RWPE2 (cell line): ENCODE results near the gene DGKK.

ENCODE experiments used
- ATAC-seq: fragments of 200-7000 bp; cut with Tn5 transposase; 3 replicates; pipeline ENCODE4 v1.9.1; 2021; ENCODE audit warnings: low read depth
- DNase-seq: peaks from one replicate; pipeline ENCODE4 v3.0.0-alpha.2; 2020; ENCODE audit warnings: low spot score
- H3K27ac ChIP-seq: fragments of 450-650 bp; 2 replicates; pipeline ENCODE4 v1.5.1; 2017; ENCODE audit warnings: mild to moderate bottlenecking; ENCODE audit not compliant: poor library complexity, severe bottlenecking
- H3K27me3 ChIP-seq: fragments of 250-450 bp; sonication (Bioruptor Pico); 2 replicates; pipeline ENCODE4 v1.5.1; 2021; ENCODE audit warnings: mild to moderate bottlenecking, moderate library complexity; ENCODE audit not compliant: insufficient read depth, poor library complexity, severe bottlenecking
- H3K36me3 ChIP-seq: fragments of 250-450 bp; sonication (Bioruptor Pico); 2 replicates; pipeline ENCODE4 v1.5.1; 2020; ENCODE audit warnings: low read depth, mild to moderate bottlenecking, moderate library complexity
- H3K4me1 ChIP-seq: fragments of 250-450 bp; sonication (Bioruptor Pico); 2 replicates; pipeline ENCODE4 v1.5.1; 2021; ENCODE audit warnings: mild to moderate bottlenecking, moderate library complexity; ENCODE audit not compliant: insufficient read depth, poor library complexity, severe bottlenecking
- H3K4me3 ChIP-seq: fragments of 250-450 bp; sonication (Bioruptor Pico); 2 replicates; pipeline ENCODE4 v1.5.1; 2021; ENCODE audit warnings: mild to moderate bottlenecking, moderate library complexity; ENCODE audit not compliant: severe bottlenecking
- H3K9me3 ChIP-seq: fragments of 250-450 bp; sonication (Bioruptor Pico); 2 replicates; pipeline ENCODE4 v1.5.1; 2021; ENCODE audit warnings: mild to moderate bottlenecking, moderate library complexity; ENCODE audit not compliant: severe bottlenecking
- CTCF ChIP-seq: fragments of 450-650 bp; IDR thresholded peaks from one replicate; pipeline ENCODE4 v1.5.1; 2017; ENCODE audit warnings: mild to moderate bottlenecking, moderate library complexity; ENCODE audit not compliant: poor library complexity, severe bottlenecking

DGKK gene

GRCh38 chrX:50469206-50469605 is 1.4 kb downstream of the DGKK start:
- no peak overlapping the region for H3K4me3 ChIP-seq
- peaks cover 57% of the 10 kb centered on the region for H3K27me3 ChIP-seq
- DNase-seq (no peak), ATAC-seq (no peak)
- H3K4me1 ChIP-seq: no peaks in the 10 kb centered on the region
- no peak overlapping the region for H3K27ac ChIP-seq
- no peak for TF ChIP-seq CTCF
- H3K9me3 ChIP-seq: no peaks in the 10 kb centered on the region
- no peaks in the 10 kb centered on the region for H3K36me3 ChIP-seq

- no peak overlapping the region for H3K27ac ChIP-seq
- ATAC-seq: no peak
Measured at GRCh38 chrX:50459615-50460014, 11.0 kb downstream of the DGKK start.

GRCh38 chrX:50458483-50458882 is 12.1 kb downstream of the DGKK start:
- ATAC-seq (no peak), DNase-seq (no peak)
- Histone ChIP-seq H3K4me1 (no peaks in the 10 kb centered on the region), H3K4me3 (no peak overlapping the region), H3K27ac (no peak overlapping the region), H3K36me3 (no peaks in the 10 kb centered on the region), H3K9me3 (no peaks in the 10 kb centered on the region), H3K27me3 (no peaks in the 10 kb centered on the region)
- no peak for TF ChIP-seq CTCF

More at GRCh38 chrX:50459615-50460014, 11.0 kb downstream of the DGKK start:
- TF ChIP-seq CTCF: no peak
- Histone ChIP-seq H3K9me3 (no peaks in the 10 kb centered on the region), H3K27me3 (no peaks in the 10 kb centered on the region), H3K36me3 (no peaks in the 10 kb centered on the region), H3K4me1 (no peaks in the 10 kb centered on the region), H3K4me3 (no peak overlapping the region)
- no peak for DNase-seq

- Histone ChIP-seq H3K4me3 (no peak overlapping the region), H3K9me3 (no peaks in the 10 kb centered on the region), H3K27ac (no peak overlapping the region), H3K27me3 (no peaks in the 10 kb centered on the region), H3K36me3 (no peaks in the 10 kb centered on the region), H3K4me1 (no peaks in the 10 kb centered on the region)
- ATAC-seq: no peak
- TF ChIP-seq CTCF: no peak
- no peak for DNase-seq
Measured at GRCh38 chrX:50456712-50457484, 13.7 kb downstream of the DGKK start.

GRCh38 chrX:50452782-50453181 is 17.8 kb downstream of the DGKK start:
- Histone ChIP-seq H3K27me3 (no peaks in the 10 kb centered on the region), H3K27ac (no peak overlapping the region)
- no peak for ATAC-seq

More at GRCh38 chrX:50452782-50453181, 17.8 kb downstream of the DGKK start:
- no peak for DNase-seq
- no peaks in the 10 kb centered on the region for H3K9me3 ChIP-seq
- no peaks in the 10 kb centered on the region for H3K36me3 ChIP-seq
- TF ChIP-seq CTCF: no peak
- no peak overlapping the region for H3K4me3 ChIP-seq
- no peaks in the 10 kb centered on the region for H3K4me1 ChIP-seq
